HFF-Myc (cell line): ENCODE results near the gene OR2F1.

Experiments
- DNase-seq: peaks from one replicate; pipeline ENCODE4 v3.0.0-alpha.2; 2011; ENCODE audit warnings: low read depth; ENCODE audit errors: extremely low read depth
- H3K4me3 ChIP-seq: replicated peaks from 2 replicates; pipeline ENCODE4 v1.5.1; 2011; ENCODE audit warnings: low read depth, mild to moderate bottlenecking, control low read depth, low read length
- TF ChIP-seq, protein P1 (sequence below): IDR thresholded peaks from 2 replicates; pipeline ENCODE4 v1.5.1; 2012; ENCODE audit warnings: mild to moderate bottlenecking, low read depth, low read length, control low read depth; ENCODE audit errors: missing control alignments

Gene OR2F1

DNA sequence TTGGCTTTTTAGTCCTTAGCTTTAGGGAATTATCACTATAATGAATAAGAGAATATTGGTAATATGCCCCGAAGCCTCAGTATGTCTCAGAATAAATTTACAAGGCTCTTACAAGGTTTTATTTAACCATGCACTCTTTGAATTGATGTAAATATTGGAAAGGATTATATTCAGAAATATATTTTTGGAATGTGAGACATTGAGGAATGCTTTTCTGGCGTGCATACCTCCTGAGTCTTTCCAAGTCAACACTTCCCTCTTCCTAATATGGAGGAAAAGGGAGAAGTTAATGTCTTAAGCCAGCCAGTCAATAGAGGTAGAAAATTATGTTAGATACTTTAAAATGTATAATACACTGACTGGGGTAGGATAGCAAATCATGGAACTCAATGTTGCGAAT, 1.2 kb upstream of the OR2F1 start:
- H3K4me3 ChIP-seq, result no peak overlapping the region
- TF ChIP-seq, protein P1, sequence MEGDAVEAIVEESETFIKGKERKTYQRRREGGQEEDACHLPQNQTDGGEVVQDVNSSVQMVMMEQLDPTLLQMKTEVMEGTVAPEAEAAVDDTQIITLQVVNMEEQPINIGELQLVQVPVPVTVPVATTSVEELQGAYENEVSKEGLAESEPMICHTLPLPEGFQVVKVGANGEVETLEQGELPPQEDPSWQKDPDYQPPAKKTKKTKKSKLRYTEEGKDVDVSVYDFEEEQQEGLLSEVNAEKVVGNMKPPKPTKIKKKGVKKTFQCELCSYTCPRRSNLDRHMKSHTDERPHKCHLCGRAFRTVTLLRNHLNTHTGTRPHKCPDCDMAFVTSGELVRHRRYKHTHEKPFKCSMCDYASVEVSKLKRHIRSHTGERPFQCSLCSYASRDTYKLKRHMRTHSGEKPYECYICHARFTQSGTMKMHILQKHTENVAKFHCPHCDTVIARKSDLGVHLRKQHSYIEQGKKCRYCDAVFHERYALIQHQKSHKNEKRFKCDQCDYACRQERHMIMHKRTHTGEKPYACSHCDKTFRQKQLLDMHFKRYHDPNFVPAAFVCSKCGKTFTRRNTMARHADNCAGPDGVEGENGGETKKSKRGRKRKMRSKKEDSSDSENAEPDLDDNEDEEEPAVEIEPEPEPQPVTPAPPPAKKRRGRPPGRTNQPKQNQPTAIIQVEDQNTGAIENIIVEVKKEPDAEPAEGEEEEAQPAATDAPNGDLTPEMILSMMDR, result no peak
- DNase-seq, result no peak

DNA sequence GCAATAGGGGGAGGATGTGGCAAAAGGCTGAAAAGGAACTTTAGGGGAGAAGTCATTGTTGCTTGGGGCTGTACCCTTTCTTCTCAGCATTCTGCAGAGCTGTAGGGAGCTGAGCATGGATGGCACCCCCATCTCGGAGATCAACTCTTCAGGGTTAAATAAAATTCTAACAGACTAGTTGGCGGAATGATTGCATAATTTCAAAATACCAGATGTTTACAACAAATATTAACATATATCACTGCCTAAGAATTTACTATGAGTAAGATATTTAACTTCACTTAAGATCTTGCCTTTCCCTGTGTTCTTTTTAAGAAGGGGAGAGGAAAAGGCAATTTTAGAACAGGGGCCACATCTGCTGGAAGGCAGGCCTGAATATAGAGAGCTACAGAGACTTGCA, 509 bp upstream of the OR2F1 start:
- no peak overlapping the region for H3K4me3 ChIP-seq
- no peak for DNase-seq
- TF ChIP-seq, protein P1, result no peak

DNA sequence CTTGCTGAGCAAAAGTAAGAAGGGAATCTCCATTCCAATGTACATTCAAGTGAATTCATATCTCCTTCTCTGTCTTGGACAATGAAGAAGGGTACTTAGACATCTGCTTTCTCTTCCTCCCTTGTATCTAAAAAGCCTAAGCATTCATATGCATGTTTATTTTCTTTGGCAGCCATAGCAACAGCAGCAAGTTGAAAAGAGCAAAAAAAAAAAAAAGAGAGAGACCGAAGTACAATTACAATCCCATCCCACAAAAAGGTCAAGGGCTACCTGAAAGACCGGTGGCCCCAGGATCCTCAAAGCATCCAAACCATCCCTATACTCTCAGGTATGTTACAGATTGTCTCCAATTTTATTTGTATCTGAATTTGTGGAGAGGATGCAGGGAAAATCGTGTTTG, 4.1 kb downstream of the OR2F1 start:
- TF ChIP-seq, protein P1, result no peak
- DNase-seq, result no peak
- no peak overlapping the region for H3K4me3 ChIP-seq

DNA sequence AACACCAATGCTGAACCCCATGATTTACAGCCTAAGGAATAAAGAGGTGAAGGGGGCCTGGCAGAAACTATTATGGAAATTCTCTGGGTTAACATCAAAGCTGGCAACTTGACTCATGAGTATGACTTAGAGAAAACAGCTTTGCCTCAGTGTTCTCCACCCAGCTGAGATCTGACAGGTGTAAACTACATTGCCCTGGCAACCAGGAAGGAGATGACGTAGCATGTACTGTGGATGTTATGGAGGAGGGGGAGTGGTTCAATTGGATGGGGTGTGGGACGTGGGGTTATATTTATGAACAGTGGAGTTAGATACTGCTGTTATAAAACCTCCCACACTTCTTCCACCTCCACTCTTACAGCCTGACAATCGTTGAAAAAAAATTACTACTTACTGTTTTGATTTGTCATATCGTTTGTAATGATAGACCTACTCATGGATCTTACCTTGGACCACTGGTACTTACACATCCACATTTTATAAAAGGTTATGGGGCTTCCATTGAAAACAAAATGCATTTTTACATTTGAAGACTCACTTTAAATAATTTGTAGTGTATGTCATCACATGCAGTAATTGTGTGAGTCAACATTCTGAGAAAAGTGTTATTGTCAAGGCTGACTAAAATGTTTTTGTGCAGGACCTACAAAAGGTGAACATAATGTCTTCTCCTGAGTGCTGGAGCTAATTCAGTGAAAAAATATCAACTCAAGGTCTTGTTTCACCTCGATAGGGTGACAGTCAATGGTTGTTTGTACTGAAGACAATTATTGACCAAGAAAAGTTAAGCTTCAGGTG, 6.4 kb downstream of the OR2F1 start:
- TF ChIP-seq, protein P1, result no peak
- H3K4me3 ChIP-seq, result no peak overlapping the region
- no peak for DNase-seq

DNA sequence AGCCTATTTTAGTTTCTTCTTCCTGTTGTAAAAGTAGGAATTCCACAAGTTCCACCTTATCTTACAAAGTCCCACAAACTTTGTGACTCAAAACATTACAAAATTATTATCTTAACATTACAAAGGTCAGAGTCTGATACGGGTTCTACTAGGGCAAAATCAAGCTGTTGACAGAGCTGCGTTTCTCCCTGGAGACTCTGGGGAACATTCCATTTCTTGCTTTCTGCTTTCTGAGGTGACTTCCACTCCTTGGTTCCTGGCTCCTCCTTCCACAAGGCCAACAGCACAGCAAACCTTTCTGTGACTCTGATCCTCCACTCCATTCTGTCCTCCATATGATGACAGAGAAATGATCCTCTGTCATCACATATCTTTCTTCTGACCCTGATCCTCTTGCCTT, 10.6 kb downstream of the OR2F1 start:
- DNase-seq, result no peak
- TF ChIP-seq, protein P1, result no peak
- no peak overlapping the region for H3K4me3 ChIP-seq

DNA sequence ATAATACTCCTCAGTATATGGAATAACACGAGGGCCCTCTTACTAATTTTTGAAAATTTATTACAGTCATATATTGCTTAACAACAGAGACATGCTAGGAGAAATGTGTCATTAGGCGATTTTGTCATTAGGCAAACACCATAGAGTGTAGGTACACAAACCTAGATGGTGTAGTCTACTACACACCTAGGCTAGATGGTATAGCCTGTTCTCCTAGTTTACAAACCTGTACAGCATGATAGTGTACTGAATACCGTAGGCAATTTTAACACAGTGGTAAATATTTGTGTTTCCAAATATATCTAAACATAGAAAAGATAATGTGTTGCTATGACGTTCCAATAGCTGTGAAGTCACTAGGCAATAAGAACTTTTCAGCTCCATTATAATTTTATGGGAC, 12.8 kb downstream of the OR2F1 start:
- DNase-seq, result no peak
- H3K4me3 ChIP-seq, result no peak overlapping the region
- TF ChIP-seq, protein P1, result no peak
